NT2/D1 (cell line): Measurements from ENCODE around the gene HSPBP1.

Experiments
- DNase-seq: peaks from one replicate; pipeline ENCODE4 v3.0.0-alpha.2; 2011; ENCODE audit warnings: low read depth, low spot score
- H3K27me3 ChIP-seq: 2 replicates; pipeline ENCODE4 v1.6.0; 2011; ENCODE audit warnings: mild to moderate bottlenecking; ENCODE audit not compliant: insufficient read length, insufficient read depth
- H3K36me3 ChIP-seq: 2 replicates; pipeline ENCODE4 v1.6.1; 2011; ENCODE audit warnings: mild to moderate bottlenecking, low read length, mixed read lengths; ENCODE audit not compliant: insufficient read depth, insufficient read length
- H3K4me1 ChIP-seq: 2 replicates; pipeline ENCODE4 v1.5.1; 2011; ENCODE audit not compliant: insufficient read depth, insufficient read length
- H3K4me3 ChIP-seq: 2 replicates; pipeline ENCODE4 v1.5.1; 2011; ENCODE audit warnings: low read depth; ENCODE audit not compliant: insufficient read length
- H3K9ac ChIP-seq: 2 replicates; pipeline ENCODE4 v1.6.0; 2011; ENCODE audit warnings: low read depth; ENCODE audit not compliant: insufficient read length
- H3K9me3 ChIP-seq: 2 replicates; pipeline ENCODE4 v1.5.1; 2011; ENCODE audit warnings: mild to moderate bottlenecking, low read length; ENCODE audit not compliant: insufficient read depth
- SUZ12 ChIP-seq: IDR thresholded peaks from 2 replicates; pipeline ENCODE4 v1.6.1; 2011; ENCODE audit not compliant: insufficient read length, insufficient read depth; ENCODE audit errors: extremely low read depth
- YY1 ChIP-seq: IDR thresholded peaks from 2 replicates; pipeline ENCODE4 v1.6.1; 2011; ENCODE audit not compliant: insufficient read length, insufficient read depth
- ZNF274 ChIP-seq: IDR thresholded peaks from 2 replicates; pipeline ENCODE4 v1.6.1; 2011; ENCODE audit warnings: mild to moderate bottlenecking, low read depth, low read length

The HSPBP1 gene

DNA sequence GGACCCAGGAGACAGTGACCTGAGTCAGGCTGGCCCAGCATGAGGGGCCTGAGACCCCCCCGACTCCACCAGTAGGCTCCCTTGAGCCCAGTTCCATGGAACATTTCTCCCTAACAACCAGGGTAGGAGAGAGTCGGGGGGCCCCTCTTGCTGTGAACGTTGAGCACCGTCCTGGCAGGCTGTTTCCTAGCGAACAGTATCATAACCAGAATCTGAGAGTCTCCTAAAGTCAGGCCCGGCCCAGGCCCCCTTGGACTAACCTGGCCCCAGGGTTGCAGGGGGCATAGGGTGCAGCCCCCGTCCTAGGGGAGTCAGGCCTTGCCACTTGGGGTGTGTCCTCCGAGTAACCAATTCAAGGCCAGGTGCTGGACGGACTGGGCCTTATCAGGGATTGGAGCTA is 31.5 kb upstream of the HSPBP1 start:
- no peak for TF ChIP-seq ZNF274
- TF ChIP-seq SUZ12 = no peak
- TF ChIP-seq YY1 = no peak
- H3K36me3 ChIP-seq = peaks cover 34% of the 10 kb centered on the region
- H3K4me1 ChIP-seq = peaks cover 8% of the 10 kb centered on the region
- no peak overlapping the region for H3K9ac ChIP-seq
- H3K9me3 ChIP-seq = no peaks in the 10 kb centered on the region
- no peak overlapping the region for H3K4me3 ChIP-seq
- no peak for DNase-seq
- H3K27me3 ChIP-seq = no peaks in the 10 kb centered on the region

DNA sequence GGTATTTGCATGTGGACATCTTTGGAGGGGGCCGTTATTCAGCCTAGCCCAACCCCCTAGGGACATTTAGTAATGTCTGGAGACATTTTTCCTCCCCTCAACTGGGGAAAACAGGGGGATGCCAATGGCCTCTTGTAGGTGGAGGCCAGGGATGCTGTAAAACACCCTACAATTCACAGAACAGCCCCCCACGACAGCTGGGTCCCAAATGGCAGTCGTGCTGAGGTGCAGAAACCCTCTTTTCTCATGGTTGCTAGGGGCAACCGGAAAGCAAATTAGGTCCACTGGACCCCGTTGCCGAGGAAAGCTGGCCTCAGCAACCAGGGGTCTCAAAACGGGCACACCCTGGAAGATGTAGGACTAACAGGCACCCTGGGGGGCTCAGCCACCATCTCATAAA is 30.6 kb upstream of the HSPBP1 start:
- peaks cover 43% of the 10 kb centered on the region for H3K36me3 ChIP-seq
- DNase-seq = no peak
- no peaks in the 10 kb centered on the region for H3K27me3 ChIP-seq
- H3K4me1 ChIP-seq = peaks cover 8% of the 10 kb centered on the region
- no peak overlapping the region for H3K9ac ChIP-seq
- TF ChIP-seq SUZ12 (no peak), YY1 (no peak), ZNF274 (no peak)
- no peaks in the 10 kb centered on the region for H3K9me3 ChIP-seq
- H3K4me3 ChIP-seq = no peak overlapping the region

DNA sequence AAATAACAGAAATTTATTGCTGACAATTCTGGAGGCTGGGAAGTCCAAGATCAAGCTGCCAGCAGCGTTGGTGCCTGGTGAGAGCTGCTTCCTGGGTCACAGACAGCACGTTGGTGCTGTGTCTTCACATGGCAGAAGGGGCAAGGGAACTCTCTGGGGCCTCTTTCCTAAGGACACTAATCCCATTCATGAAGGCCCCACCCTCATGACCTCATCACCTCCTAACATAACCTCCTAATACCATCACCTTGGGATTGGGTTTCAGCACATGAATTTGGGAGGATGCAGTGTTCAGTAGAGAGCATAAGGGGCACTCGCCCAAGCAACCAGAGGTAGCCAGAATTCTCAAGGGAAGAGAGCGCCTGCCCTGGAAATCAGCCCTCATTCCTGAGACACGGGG is 29.5 kb upstream of the HSPBP1 start:
- H3K4me3 ChIP-seq = no peak overlapping the region
- TF ChIP-seq SUZ12 (no peak), ZNF274 (no peak), YY1 (no peak)
- DNase-seq = no peak
- H3K4me1 ChIP-seq = peaks cover 8% of the 10 kb centered on the region
- no peaks in the 10 kb centered on the region for H3K27me3 ChIP-seq
- H3K9ac ChIP-seq = no peak overlapping the region
- no peaks in the 10 kb centered on the region for H3K9me3 ChIP-seq
- peaks cover 50% of the 10 kb centered on the region for H3K36me3 ChIP-seq

DNA sequence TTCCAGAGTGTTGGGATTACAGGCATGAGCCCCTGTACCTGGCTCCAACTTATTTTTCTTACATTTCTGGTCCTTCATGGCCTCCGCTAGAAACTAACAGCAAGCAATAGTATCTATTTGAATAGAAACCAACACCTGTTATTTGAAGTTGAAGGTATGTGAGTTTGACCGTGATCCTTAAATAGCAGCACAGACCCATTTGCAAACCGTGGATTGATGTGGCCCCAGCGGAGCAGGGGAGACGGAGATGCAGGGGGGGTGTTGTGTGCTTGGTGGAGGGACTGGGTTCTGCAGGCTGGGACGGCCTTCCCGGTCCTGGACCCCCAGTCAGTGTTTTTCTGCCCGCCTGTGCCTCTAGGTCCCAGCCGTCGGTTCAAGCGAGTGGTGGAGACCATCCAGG is 28.4 kb upstream of the HSPBP1 start:
- Histone ChIP-seq H3K4me3 (no peak overlapping the region), H3K4me1 (peaks cover 3% of the 10 kb centered on the region), H3K36me3 (peaks cover 61% of the 10 kb centered on the region), H3K9me3 (no peaks in the 10 kb centered on the region), H3K9ac (no peak overlapping the region), H3K27me3 (no peaks in the 10 kb centered on the region)
- no peak for TF ChIP-seq ZNF274
- TF ChIP-seq YY1 = no peak
- no peak for TF ChIP-seq SUZ12
- no peak for DNase-seq

DNA sequence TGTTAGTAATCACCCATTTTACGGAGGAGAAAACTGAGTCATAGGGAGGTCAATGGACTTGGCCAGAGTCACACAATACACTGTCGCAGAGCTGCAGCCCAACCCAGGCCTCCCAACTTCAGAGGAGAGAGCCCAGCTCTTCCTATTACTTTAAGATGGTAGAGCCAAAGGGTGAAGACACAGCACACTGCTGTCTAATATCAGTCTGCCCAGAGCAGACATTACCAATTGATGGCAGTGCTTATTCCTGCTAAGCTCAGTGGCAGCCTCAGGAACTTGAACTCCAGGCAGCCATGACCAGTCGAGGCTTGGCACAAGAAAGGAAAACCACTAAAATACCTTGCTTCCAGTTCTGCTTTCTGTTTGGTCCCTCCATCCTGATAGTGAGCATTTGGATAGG is 26.8 kb upstream of the HSPBP1 start:
- TF ChIP-seq YY1 (no peak), ZNF274 (no peak), SUZ12 (no peak)
- Histone ChIP-seq H3K4me3 (no peak overlapping the region), H3K36me3 (peaks cover 65% of the 10 kb centered on the region), H3K9me3 (no peaks in the 10 kb centered on the region), H3K4me1 (no peaks in the 10 kb centered on the region), H3K27me3 (no peaks in the 10 kb centered on the region), H3K9ac (no peak overlapping the region)
- DNase-seq = no peak

DNA sequence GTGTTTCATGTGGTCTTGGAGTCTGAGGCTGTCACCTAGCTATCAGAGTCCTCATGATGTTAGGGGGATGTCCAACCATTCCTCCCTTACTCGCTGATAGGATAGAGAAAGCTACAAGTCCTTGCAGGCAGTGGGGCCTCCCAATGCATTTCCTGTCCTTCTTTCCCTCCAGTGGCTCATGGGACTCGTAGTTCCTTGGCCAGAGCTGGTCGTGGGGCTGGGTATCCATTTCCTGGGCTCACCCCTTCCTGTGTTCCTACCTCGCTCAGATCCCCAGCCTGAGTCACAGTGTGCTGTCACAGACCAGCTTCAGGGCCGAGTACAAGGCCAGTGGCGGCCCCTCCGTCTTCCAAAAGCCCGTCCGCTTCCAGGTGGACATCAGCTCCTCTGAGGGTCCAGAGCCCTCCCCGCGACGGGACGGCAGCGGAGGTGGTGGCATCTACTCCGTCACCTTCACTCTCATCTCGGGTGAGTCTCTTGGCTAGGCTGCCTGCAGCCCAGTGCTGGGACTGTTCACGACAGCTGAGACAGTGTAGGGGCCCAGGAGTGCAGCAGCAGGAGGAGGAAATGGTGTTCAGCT is 26.2 kb upstream of the HSPBP1 start:
- H3K9ac ChIP-seq = no peak overlapping the region
- peaks cover 67% of the 10 kb centered on the region for H3K36me3 ChIP-seq

DNA sequence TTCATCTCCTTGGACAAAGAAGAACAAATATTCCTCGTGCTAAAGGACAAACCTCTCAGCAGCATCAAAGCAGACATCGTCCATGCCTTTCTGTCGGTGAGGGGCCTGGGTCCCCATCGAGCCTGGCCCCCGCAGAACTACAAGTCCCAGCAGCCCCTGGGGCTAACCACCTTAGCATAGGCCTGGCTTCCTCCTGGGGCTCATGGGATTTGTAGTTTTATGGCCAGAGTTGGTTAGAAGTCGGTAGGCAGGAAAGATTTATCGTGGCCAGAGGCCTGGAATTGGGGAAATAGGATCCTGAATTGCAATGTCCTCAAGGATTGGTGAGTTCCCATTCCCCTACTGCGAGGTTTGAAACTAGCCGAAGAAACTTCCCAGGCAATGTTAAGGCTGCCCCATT is 25.6 kb upstream of the HSPBP1 start:
- no peak for TF ChIP-seq SUZ12
- TF ChIP-seq YY1 = no peak
- no peak for TF ChIP-seq ZNF274
- Histone ChIP-seq H3K9me3 (no peaks in the 10 kb centered on the region), H3K36me3 (peaks cover 67% of the 10 kb centered on the region), H3K4me1 (peaks cover 8% of the 10 kb centered on the region), H3K9ac (no peak overlapping the region), H3K4me3 (no peak overlapping the region), H3K27me3 (no peaks in the 10 kb centered on the region)
- DNase-seq = no peak

More for the DNA sequence above, 26.2 kb upstream of the HSPBP1 start:
- Histone ChIP-seq H3K4me1 (peaks cover 6% of the 10 kb centered on the region), H3K4me3 (no peak overlapping the region), H3K9me3 (no peaks in the 10 kb centered on the region), H3K27me3 (no peaks in the 10 kb centered on the region)
- no peak for DNase-seq
- no peak for TF ChIP-seq SUZ12
- TF ChIP-seq YY1 = no peak
- TF ChIP-seq ZNF274 = no peak

DNA sequence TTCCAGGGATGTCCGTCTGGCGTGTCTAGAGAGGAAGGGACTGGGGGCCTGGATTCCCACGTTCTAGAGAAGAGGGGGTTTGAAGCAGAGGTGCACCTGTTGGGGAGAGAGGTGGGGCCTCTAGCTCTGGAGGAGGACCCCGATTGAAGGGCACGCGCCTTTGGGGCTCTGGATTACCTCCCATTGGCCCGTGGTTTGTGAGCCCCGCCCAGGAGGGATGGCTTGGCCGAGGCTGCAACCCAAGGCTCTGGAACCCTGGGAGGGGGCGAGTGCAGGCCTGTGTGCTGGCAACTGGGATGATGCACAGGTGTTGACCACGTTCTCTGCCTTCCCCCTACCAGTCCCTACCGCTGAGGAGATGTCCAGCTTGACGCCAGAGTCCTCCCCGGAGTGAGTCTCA is 25.1 kb upstream of the HSPBP1 start:
- Histone ChIP-seq H3K9ac (no peak overlapping the region), H3K27me3 (no peaks in the 10 kb centered on the region), H3K9me3 (no peaks in the 10 kb centered on the region), H3K4me3 (no peak overlapping the region), H3K4me1 (peaks cover 8% of the 10 kb centered on the region), H3K36me3 (peaks cover 63% of the 10 kb centered on the region)
- DNase-seq = no peak
- TF ChIP-seq ZNF274 (no peak), SUZ12 (no peak), YY1 (no peak)
